AG20443 (cell line): ENCODE results near the gene SNORC.
"Not testable (repeated sequence)": the region's sequence is repeated elsewhere in the genome, so short reads cannot be mapped to it uniquely, and the experiment has no call there.

Experiments used
- DNase-seq: peaks from one replicate; pipeline ENCODE4 v3.0.0; 2012; ENCODE audit warnings: low spot score, mixed read lengths

SNORC gene

DNA sequence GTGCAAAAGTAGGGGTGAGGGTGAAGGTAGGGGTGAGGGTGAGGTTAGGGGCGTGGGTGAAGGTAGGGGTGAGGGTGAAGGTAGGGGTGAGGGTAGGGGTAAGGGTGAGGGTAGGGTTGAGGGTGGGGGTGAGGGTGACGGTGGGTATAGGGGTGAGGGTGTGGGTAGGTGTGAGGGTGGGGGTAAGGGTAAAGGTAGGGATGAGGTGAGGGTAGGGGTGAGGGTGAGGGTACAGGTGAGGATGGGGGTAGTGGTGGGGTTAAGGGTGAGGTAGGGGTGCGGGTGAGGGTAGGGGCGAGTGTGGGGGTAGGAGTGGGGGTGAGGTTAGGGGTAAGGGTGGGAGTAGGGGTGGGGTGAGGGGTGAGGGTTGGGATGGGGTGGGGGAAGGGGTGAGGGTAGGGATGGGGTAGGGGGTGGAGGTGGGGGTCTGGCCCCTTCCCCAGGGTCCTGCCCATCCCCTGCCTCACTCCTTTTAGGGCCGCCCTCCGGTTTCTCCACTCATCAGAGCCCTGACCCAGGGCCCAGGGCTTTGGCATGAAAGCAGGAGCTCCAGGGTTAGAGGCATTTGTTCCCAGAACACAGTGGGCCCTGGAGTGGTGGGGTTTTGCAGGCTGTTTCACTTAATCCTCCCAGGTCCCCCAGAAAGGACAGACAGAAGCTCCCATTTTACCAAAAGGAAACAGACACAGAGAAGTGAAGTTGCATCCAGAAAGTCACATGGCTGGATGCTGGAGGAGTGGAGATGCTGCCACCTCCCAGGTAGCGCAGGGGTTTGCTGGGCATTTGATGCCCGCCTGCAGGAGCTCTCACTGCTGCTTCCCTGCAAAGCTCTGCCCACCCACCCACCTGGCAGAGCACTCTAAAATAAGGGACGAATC, 26.9 kb downstream of the SNORC start:
- no peak for DNase-seq

DNA sequence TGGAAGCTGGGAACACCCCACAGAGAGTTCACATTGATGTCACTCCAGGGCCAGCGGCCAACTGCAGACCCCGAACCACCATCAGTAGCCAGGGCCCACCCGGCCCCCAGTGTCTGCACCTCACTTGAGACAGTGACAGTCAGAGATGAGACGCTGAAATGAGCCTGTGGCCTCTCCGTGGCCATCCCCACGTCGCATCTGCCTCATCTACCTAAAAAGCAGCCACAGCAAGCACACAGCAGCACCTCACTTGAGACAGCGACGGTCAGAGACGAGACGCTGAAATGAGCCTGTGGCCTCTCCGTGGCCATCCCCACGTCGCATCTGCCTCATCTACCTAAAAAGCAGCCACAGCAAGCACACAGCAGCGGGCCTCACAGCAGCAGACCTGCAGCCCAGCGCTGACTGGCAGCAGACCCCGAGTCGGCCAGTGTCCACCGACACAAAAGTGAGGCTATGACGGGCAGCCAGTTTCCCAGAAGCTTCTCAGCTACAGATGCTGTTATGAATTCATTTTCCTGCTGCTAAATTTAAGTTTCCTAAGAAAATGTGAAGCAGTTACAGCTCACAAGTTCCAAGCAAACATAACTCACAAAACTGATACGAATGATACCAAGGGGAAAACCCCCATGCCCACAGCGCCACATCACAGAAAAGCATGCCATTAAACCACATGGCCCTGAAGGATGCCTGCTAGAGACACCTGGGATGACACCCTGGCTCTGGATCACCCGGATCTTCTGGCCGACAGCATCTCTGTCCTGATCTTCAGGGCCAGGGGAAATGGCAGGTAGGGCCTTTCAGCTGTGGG, 27.7 kb downstream of the SNORC start:
- no peak for DNase-seq

GRCh38 chr2:232898592-232899543, 28.8 kb downstream of the SNORC start:
- DNase-seq, result peak; percentile 64

- no peak for DNase-seq
Observed at GRCh38 chr2:232900811-232901735, 31.0 kb downstream of the SNORC start.

GRCh38 chr2:232901736-232902578, 31.9 kb downstream of the SNORC start:
- peak; percentile 96 for DNase-seq

DNA sequence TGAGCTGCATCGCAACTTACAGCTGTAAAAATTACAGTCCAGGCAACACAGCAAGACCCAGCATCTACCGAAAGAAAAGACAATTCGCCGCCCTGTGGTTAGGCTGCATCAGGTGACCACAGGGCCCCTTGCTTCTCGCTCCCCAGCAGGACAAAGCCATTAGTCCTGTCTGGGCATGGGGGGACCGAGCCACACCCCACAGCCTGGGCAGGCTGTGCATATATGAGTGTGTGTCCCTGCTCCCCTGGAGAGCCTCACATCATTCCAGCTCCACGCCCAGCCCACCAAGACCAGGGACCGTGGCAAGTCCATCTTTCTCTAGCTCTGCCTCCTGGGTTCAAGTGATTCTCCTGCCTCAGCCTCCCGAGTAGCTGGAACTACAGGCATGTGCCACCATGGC, 33.9 kb downstream of the SNORC start:
- DNase-seq, result no peak

GRCh38 chr2:232906867-232907717, 37.0 kb downstream of the SNORC start:
- not testable (repeated sequence) for DNase-seq

GRCh38 chr2:232907718-232908085, 37.6 kb downstream of the SNORC start:
- DNase-seq, result not testable (repeated sequence)

DNA sequence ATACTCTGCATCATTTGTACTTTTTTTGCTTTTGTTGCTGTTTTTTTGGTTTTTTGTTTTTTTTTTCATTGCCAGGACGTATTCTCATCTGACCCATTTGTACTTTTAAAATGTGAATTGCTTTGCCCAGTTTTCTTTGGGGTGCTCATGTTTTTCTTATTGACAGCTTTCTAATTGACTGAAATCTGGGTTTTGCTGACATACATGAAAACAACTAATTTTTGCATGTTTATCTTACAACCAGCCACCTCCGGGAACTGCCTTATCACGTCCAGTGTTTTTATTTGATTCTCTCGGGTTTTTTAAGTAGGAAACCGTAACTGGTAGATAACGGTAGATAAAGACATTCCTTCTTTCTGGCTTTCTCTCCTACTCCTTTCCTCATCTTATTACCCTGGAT, 38.6 kb downstream of the SNORC start:
- no peak for DNase-seq

- no peak for DNase-seq
Observed at GRCh38 chr2:232910376-232910775, 40.3 kb downstream of the SNORC start.

DNA sequence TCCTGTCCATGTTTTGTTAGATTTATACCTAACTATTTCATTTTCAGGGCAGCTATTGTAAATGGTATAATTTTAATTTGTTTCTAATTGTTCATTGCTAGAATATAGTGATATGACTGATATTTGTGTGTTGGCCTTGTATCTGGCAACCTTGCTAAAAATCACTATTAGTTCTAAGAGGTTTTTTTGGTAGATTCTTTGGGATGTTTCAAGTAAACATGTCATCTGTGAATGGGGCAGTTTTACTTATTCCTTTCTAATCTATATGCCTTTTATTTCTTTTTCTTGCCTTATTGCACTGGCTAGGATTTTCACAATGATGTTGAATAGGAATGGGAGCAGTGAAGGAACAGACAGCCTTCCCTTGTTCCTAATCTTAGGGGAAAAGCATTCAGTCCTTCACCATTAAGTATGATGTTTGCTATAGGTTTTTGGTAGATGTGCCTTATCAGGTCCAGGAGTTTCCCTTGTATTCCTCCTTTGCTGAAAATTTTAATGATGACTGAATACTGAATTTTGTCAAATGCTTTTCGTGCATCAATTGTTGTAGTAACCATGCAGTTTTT, 41.7 kb downstream of the SNORC start:
- no peak for DNase-seq

DNA sequence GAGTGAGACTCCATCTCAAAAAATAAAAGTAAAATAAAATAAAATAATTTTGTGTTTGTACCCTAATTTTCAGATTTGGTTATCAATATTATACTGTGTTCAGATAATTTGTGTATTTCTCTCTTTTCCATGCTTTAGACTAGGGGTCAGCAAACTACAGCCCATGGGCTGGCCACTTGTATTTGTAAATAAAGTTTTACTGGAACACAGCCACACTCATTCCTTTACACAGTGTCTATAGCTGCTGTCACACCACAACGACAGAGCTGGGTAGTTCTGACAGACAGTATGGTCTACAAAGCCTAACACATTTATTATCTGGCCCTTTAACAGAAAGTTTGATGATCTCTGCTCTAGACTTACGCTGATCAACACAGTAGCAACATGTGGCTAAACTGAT, 43.8 kb downstream of the SNORC start:
- DNase-seq, result no peak

DNA sequence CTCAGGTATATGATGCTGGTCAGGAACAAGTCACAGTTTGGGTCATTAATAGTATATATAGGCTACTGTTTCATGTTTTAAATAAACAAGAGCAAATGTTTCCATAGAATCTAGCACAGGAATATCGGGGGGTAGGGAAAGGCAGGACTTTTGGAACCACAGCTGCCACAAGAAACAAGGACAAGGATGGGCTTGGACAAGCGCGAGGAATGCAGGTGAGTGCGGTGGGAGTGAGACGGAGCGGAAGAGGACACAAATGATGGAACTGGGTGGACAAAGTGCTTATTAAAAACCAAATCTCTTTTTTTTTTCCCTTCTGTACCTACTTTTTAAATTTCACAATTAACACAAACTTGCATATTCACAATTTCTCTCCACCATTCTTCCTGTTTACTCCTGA, 49.1 kb downstream of the SNORC start:
- DNase-seq, result no peak

DNA sequence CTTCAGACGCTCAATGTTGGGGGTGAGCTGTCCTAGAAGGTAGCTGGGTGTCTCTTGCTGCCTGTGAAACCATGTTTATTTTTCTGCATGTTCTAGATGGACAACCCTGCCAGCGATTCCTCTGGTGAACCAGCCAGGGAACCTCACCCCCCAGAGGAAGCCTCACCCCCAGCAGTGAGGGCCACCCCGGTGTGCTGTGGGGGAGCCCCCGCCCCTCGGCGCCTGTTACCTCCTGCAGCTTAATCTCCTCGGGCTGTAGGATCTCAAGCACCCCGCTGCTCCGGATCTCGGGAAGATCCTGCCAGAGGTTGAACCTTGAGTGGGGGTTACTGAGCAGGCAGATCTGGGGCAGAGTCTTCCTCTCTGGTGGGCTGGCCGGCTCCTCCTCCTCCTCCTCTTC, 50.0 kb downstream of the SNORC start:
- DNase-seq, result no peak

- DNase-seq, result no peak
Observed at GRCh38 chr2:232920760-232921159, 50.7 kb downstream of the SNORC start.

DNA sequence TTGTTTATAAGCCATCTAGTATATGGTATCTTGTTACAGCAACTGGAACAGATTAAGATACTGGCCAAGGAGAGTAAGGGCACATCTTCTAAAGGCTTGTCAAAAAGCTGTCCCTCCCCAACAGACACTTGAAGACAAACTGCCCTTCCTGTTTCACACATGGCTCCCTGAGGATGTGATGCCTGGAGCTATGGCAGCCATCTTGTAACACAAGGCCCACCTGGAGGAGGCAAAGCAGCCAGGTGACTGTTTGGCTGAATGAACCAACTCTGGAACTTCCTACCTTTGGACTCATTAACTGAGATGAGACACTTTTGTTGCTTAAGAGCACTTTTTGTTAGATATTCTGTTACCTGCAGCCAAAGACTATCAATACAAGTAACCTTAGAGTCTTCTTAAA, 54.4 kb downstream of the SNORC start:
- DNase-seq, result no peak

- DNase-seq, result no peak
Observed at GRCh38 chr2:232925153-232925820, 55.2 kb downstream of the SNORC start.

- no peak for DNase-seq
Observed at GRCh38 chr2:232925821-232926156, 55.7 kb downstream of the SNORC start.
